HepG2 (cell line): Measurements from ENCODE around the gene EFEMP2. TPM values are rescaled to one million over a fixed set of nuclear protein-coding genes. Genes with fewer than 3 reads are reported as not detected.

Experiments
- AKAP8 ChIP-seq: sonication (generic); formaldehyde crosslinking; IDR thresholded peaks from 2 replicates; pipeline ENCODE4 v1.5.1; 2020; ENCODE audit warnings: mild to moderate bottlenecking, missing genetic modification reagents
- CREB3 ChIP-seq: sonication (generic); formaldehyde crosslinking; IDR thresholded peaks from 2 replicates; pipeline ENCODE4 v1.5.0; 2020; ENCODE audit warnings: missing genetic modification reagents
- ETV5 ChIP-seq: IDR thresholded peaks from 2 replicates; pipeline ENCODE4 v1.6.1; 2018; ENCODE audit warnings: missing biosample characterization, missing genetic modification reagents, inconsistent platforms, borderline replicate concordance
- HNF4G ChIP-seq, 2 experiments: sonication (generic) in 1 of 2; formaldehyde crosslinking in 1 of 2; IDR thresholded peaks; 2 replicates each; pipeline versions ENCODE4 v1.4.0 to v1.6.1; 2011 to 2020; ENCODE audit warnings: borderline replicate concordance in 2 of 2, low read depth in 2 of 2, mild to moderate bottlenecking in 2 of 2, low read length in 1 of 2, missing genetic modification reagents in 1 of 2, moderate library complexity in 1 of 2
- HOXA3 ChIP-seq: sonication (generic); formaldehyde crosslinking; IDR thresholded peaks from 2 replicates; pipeline ENCODE4 v1.5.0; 2020; ENCODE audit warnings: missing genetic modification reagents
- KDM2A ChIP-seq: sonication (generic); formaldehyde crosslinking; IDR thresholded peaks from 2 replicates; pipeline ENCODE4 v1.4.0; 2020; ENCODE audit warnings: low read depth, missing genetic modification reagents, borderline replicate concordance
- KLF9 ChIP-seq: IDR thresholded peaks from 2 replicates; pipeline ENCODE4 v1.6.1; 2016; ENCODE audit warnings: low read depth
- MTA1 ChIP-seq: sonication (generic); formaldehyde crosslinking; IDR thresholded peaks from 2 replicates; pipeline ENCODE4 v1.4.0; 2020; ENCODE audit warnings: missing genetic modification reagents, mild to moderate bottlenecking, borderline replicate concordance
- MTF1 ChIP-seq: sonication (generic); formaldehyde crosslinking; IDR thresholded peaks from 2 replicates; pipeline ENCODE4 v1.5.0; 2020; ENCODE audit warnings: missing genetic modification reagents
- NFIC ChIP-seq: IDR thresholded peaks from 2 replicates; pipeline ENCODE4 v1.6.1; 2012; ENCODE audit warnings: mild to moderate bottlenecking, low read length, inconsistent platforms
- PAWR ChIP-seq: sonication (generic); formaldehyde crosslinking; IDR thresholded peaks from 2 replicates; pipeline ENCODE4 v1.4.0; 2020; ENCODE audit warnings: missing genetic modification reagents, mild to moderate bottlenecking, borderline replicate concordance
- PHF21A ChIP-seq: sonication (generic); formaldehyde crosslinking; IDR thresholded peaks from 2 replicates; pipeline ENCODE4 v1.5.0; 2020; ENCODE audit warnings: mild to moderate bottlenecking, missing genetic modification reagents
- PRDM4 ChIP-seq: sonication (generic); formaldehyde crosslinking; IDR thresholded peaks from 2 replicates; pipeline ENCODE4 v1.9.0; 2021; ENCODE audit warnings: missing genetic modification reagents, borderline replicate concordance
- RBM39 ChIP-seq: fragments of 200-400 bp; formaldehyde crosslinking; IDR thresholded peaks from one replicate; pipeline ENCODE4 v1.6.1; 2018; ENCODE audit warnings: antibody characterized with exemption, mild to moderate bottlenecking, low read depth, low read length; ENCODE audit not compliant: poor library complexity, severe bottlenecking
- RCOR2 ChIP-seq: IDR thresholded peaks from 2 replicates; pipeline ENCODE4 v1.6.1; 2016; ENCODE audit warnings: missing biosample characterization, missing genetic modification reagents
- SATB2 ChIP-seq: sonication (generic); formaldehyde crosslinking; IDR thresholded peaks from 2 replicates; pipeline ENCODE4 v1.5.0; 2020; ENCODE audit warnings: missing genetic modification reagents
- SNAPC2 ChIP-seq: sonication (generic); formaldehyde crosslinking; IDR thresholded peaks from 2 replicates; pipeline ENCODE4 v1.8.1; 2022; ENCODE audit warnings: mild to moderate bottlenecking, missing genetic modification reagents
- SOX13 ChIP-seq, 3 experiments: fragments of 450-650 bp in 1 of 3; sonication (generic) in 1 of 3; formaldehyde crosslinking in 1 of 3; IDR thresholded peaks in 2 of 3; conservative IDR thresholded peaks in 1 of 3; 2 replicates each; pipeline versions ENCODE4 v1.5.0 to v1.6.1; 2016 to 2020; ENCODE audit warnings: antibody characterized with exemption in 1 of 3, mild to moderate bottlenecking in 1 of 3, missing compliant biosample characterization in 1 of 3, missing genetic modification reagents in 1 of 3, moderate library complexity in 1 of 3
- USF2 ChIP-seq, 2 experiments: sonication (generic) in 1 of 2; formaldehyde crosslinking in 1 of 2; IDR thresholded peaks; 2 replicates each; pipeline versions ENCODE4 v1.5.1 to v1.6.1; 2011 to 2020; ENCODE audit warnings: borderline replicate concordance in 1 of 2, low read depth in 1 of 2, low read length in 1 of 2, mild to moderate bottlenecking in 1 of 2, missing genetic modification reagents in 1 of 2, moderate library complexity in 1 of 2
- YEATS2 ChIP-seq: sonication (generic); formaldehyde crosslinking; IDR thresholded peaks from 2 replicates; pipeline ENCODE4 v1.4.0; 2020; ENCODE audit warnings: missing genetic modification reagents, borderline replicate concordance
- ZNF136 ChIP-seq: sonication (generic); formaldehyde crosslinking; IDR thresholded peaks from 2 replicates; pipeline ENCODE4 v1.8.1; 2022; ENCODE audit warnings: low read depth, mild to moderate bottlenecking, moderate library complexity, missing genetic modification reagents
- ZNF335 ChIP-seq: sonication (generic); formaldehyde crosslinking; IDR thresholded peaks from 2 replicates; pipeline ENCODE4 v1.4.0; 2020; ENCODE audit warnings: missing genetic modification reagents
- ZNF383 ChIP-seq: sonication (generic); formaldehyde crosslinking; IDR thresholded peaks from 2 replicates; pipeline ENCODE4 v1.4.0; 2020; ENCODE audit warnings: missing genetic modification reagents, mild to moderate bottlenecking, borderline replicate concordance
- polyA plus RNA-seq, 8 experiments: library from polyadenylated mRNA; depleted of rRNA in 3 of 8; stranded (reverse) in 7 of 8; unstranded in 1 of 8; fragments of >200 nt; fragmentation: Illumina TruSeq in 4 of 8; extraction: Trizol in 4 of 8; gene quantifications; 2 replicates each; pipeline versions ENCODE4 v1.2.1 to v1.2.3, GENCODE V29; 2011 to 2016; ENCODE audit warnings: low read depth in 4 of 8, missing spikeins in 1 of 8, mixed read lengths in 1 of 8; ENCODE audit not compliant: insufficient read depth in 1 of 8
- total RNA-seq, 5 experiments: library from RNA; depleted of rRNA; stranded (reverse); fragments of >200 nt; fragmentation: Illumina TruSeq; extraction: Trizol; gene quantifications; 2 replicates each; pipeline ENCODE4 v1.2.3, GENCODE V29; 2016; ENCODE audit warnings: low read depth in 1 of 5

Gene EFEMP2
- total and polyA plus RNA-seq, 2 of the 13 experiments (the other 11 are each of a cell fraction or from before 2014, with no cell fraction given): 7.4 to 29.7 TPM

- TF ChIP-seq SNAPC2 (CRISPR knock-in tag) (no peak), HNF4G (IDR thresholded peaks at IDR 0.05; ENCODE audit: borderline replicate concordance, low read depth, low read length) (no peak), HNF4G (CRISPR knock-in tag; IDR thresholded peaks at IDR 0.05; ENCODE audit: borderline replicate concordance, low read depth) (no peak), HOXA3 (peak; percentile 59), PRDM4 (CRISPR knock-in tag) (no peak), SOX13 (IDR thresholded peaks at IDR 0.05) (no peak), SOX13 (CRISPR knock-in tag; conservative IDR thresholded peaks at IDR 0.05 in 1 of 2, IDR thresholded peaks at IDR 0.05 in 1 of 2) (peak; percentile 23 to 26; a peak in 1 of 4 replicates), ZNF335 (no peak), ETV5 (0 out of 2 replicates have a peak, but pooled peaks have one; percentile 12), MTA1 (CRISPR knock-in tag) (no peak), SATB2 (CRISPR knock-in tag) (no peak), RCOR2 (CRISPR knock-in tag) (no peak), ZNF383 (CRISPR knock-in tag) (no peak), ZNF136 (0 out of 2 replicates have a peak, but pooled peaks have one; percentile 54), PHF21A (CRISPR knock-in tag) (no peak), AKAP8 (CRISPR knock-in tag) (no peak), CREB3 (CRISPR knock-in tag) (no peak), PAWR (CRISPR knock-in tag) (no peak), KDM2A (CRISPR knock-in tag) (peak; percentile 81; the same call in 1 of the 2 replicates), USF2 (IDR thresholded peaks at IDR 0.05; ENCODE audit: low read depth, low read length) (no peak), USF2 (CRISPR knock-in tag; IDR thresholded peaks at IDR 0.05; ENCODE audit: borderline replicate concordance) (peak; percentile 96; the same call in 1 of the 2 replicates), RBM39 (no peak), MTF1 (no peak), KLF9 (CRISPR knock-in tag) (no peak; the same call in 1 of the 2 replicates), NFIC (no peak), YEATS2 (peak; percentile 71; the same call in 1 of the 2 replicates)
Observed at GRCh38 chr11:65900125-65900898, 27.7 kb upstream of the EFEMP2 start, which contains the start of gene FOSL1 (continued).
